Lower leg skin (tissue), 3 donors: ENCODE data around the gene PARP11.

Experiments
- POLR2A ChIP-seq, 2 donors: fragments of 450-650 bp; IDR thresholded peaks; one replicate each; pipeline ENCODE4 v1.6.1; 2016 to 2017; ENCODE audit warnings: antibody characterized with exemption in 2 of 2, mild to moderate bottlenecking in 1 of 2, moderate library complexity in 1 of 2
- TF ChIP-seq, protein P1 (sequence below), 3 donors: fragments of 450-650 bp; IDR thresholded peaks; one replicate each; pipeline ENCODE4 v1.5.1; 2016; ENCODE audit warnings: antibody characterized with exemption in 3 of 3, mild to moderate bottlenecking in 3 of 3, moderate library complexity in 2 of 3

DNA sequence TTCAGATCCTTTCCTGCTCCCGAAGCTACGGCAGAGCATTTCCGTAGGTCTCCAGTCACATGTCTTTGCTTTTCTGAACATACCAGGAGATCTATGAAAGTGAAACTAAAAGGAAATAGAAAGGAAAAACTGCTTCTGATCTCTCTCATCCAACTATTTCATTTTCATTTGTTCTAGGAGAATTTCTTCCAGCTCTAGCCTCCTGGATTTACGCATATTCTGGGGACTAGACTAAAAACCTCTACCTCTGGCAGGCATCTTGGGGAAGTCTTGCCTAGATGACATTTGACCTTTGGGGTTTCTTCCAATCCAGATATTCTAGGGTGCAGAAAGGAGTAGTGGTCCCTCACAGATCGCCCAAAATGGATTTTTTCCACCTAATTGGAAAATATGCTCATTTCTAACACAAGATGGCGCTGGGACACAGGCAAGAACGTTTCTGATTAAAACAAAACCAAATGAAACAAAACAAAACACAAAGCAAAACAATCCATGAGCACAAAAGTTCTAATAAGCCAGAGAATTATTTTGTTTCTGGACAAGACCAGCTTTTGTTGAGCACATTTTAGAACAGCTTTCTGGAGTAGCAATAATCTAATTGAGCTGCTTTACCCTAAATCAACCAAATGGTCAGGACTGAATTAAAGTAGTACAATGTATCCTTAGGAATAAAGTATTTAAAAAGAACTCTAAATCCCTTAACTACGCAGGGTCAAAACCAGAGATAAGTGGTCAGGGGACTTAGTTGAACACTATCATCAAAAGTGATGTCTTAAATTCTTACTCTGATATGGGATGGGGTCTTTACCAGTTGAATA, 12.3 kb upstream of the PARP11 start:
- TF ChIP-seq, protein P1, sequence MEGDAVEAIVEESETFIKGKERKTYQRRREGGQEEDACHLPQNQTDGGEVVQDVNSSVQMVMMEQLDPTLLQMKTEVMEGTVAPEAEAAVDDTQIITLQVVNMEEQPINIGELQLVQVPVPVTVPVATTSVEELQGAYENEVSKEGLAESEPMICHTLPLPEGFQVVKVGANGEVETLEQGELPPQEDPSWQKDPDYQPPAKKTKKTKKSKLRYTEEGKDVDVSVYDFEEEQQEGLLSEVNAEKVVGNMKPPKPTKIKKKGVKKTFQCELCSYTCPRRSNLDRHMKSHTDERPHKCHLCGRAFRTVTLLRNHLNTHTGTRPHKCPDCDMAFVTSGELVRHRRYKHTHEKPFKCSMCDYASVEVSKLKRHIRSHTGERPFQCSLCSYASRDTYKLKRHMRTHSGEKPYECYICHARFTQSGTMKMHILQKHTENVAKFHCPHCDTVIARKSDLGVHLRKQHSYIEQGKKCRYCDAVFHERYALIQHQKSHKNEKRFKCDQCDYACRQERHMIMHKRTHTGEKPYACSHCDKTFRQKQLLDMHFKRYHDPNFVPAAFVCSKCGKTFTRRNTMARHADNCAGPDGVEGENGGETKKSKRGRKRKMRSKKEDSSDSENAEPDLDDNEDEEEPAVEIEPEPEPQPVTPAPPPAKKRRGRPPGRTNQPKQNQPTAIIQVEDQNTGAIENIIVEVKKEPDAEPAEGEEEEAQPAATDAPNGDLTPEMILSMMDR (IDR thresholded peaks at IDR 0.05) = no peak
- TF ChIP-seq POLR2A (IDR thresholded peaks at IDR 0.05) = no peak
